ENCODE results near the gene SLC38A1.
"Not testable (repeated sequence)": the region's sequence is repeated elsewhere in the genome, so short reads cannot be mapped to it uniquely, and the experiment has no call there.

SLC38A1 gene

GRCh38 chr12:46214668-46215436 lies 54.0 kb downstream of the SLC38A1 start:
- in situ Hi-C loops (cut with MboI; ENCODE audit: low pct_unique_long_range_greater_than_20kb, low sequenced_read_pairs): no loop called here
- DNase-seq: peak; percentile 49

- DNase-seq: no peak
- in situ Hi-C loops (cut with MboI; ENCODE audit: low pct_unique_long_range_greater_than_20kb, low sequenced_read_pairs): no loop called here
These were observed 56.5 kb downstream of the SLC38A1 start for GRCh38 chr12:46212108-46212982.

- in situ Hi-C loops (cut with MboI; ENCODE audit: low pct_unique_long_range_greater_than_20kb, low sequenced_read_pairs): no loop called here
- DNase-seq: no peak
These were observed 57.9 kb downstream of the SLC38A1 start for GRCh38 chr12:46210873-46211439.

GRCh38 chr12:46209914-46210872 lies 58.6 kb downstream of the SLC38A1 start:
- peak; percentile 44 for DNase-seq
- in situ Hi-C loops (cut with MboI; ENCODE audit: low pct_unique_long_range_greater_than_20kb, low sequenced_read_pairs): no loop called here

- DNase-seq: no peak
- in situ Hi-C loops (cut with MboI; ENCODE audit: low pct_unique_long_range_greater_than_20kb, low sequenced_read_pairs): no loop called here
These were observed 59.7 kb downstream of the SLC38A1 start for GRCh38 chr12:46209170-46209569.

- DNase-seq: no peak
- in situ Hi-C loops (cut with MboI; ENCODE audit: low pct_unique_long_range_greater_than_20kb, low sequenced_read_pairs): no loop called here
These were observed 60.5 kb downstream of the SLC38A1 start for GRCh38 chr12:46208370-46208769.

- no peak for DNase-seq
- in situ Hi-C loops (cut with MboI; ENCODE audit: low pct_unique_long_range_greater_than_20kb, low sequenced_read_pairs): no loop called here
These were observed 61.2 kb downstream of the SLC38A1 start for GRCh38 chr12:46207644-46208043.

- in situ Hi-C loops (cut with MboI; ENCODE audit: low pct_unique_long_range_greater_than_20kb, low sequenced_read_pairs): no loop called here
- no peak for DNase-seq
These were observed 62.4 kb downstream of the SLC38A1 start for GRCh38 chr12:46206471-46206870.

- DNase-seq: no peak
These were observed 63.5 kb downstream of the SLC38A1 start for GRCh38 chr12:46205294-46205693.

GRCh38 chr12:46201284-46201789 lies 67.5 kb downstream of the SLC38A1 start:
- in situ Hi-C loops (cut with MboI; ENCODE audit: low pct_unique_long_range_greater_than_20kb, low sequenced_read_pairs): no loop called here
- DNase-seq: no peak

More at GRCh38 chr12:46205294-46205693, 63.5 kb downstream of the SLC38A1 start:
- in situ Hi-C loops (cut with MboI; ENCODE audit: low pct_unique_long_range_greater_than_20kb, low sequenced_read_pairs): no loop called here

- no peak for DNase-seq
- in situ Hi-C loops (cut with MboI; ENCODE audit: low pct_unique_long_range_greater_than_20kb, low sequenced_read_pairs): no loop called here
These were observed 68.3 kb downstream of the SLC38A1 start for GRCh38 chr12:46200551-46200950.

GRCh38 chr12:46198913-46199312 lies 69.9 kb downstream of the SLC38A1 start:
- no peak for DNase-seq
- in situ Hi-C loops (cut with MboI; ENCODE audit: low pct_unique_long_range_greater_than_20kb, low sequenced_read_pairs): no loop called here

GRCh38 chr12:46197883-46198282 lies 71.0 kb downstream of the SLC38A1 start:
- in situ Hi-C loops (cut with MboI; ENCODE audit: low pct_unique_long_range_greater_than_20kb, low sequenced_read_pairs): no loop called here
- no peak for DNase-seq

- DNase-seq; in situ Hi-C loops (cut with MboI; ENCODE audit: low pct_unique_long_range_greater_than_20kb, low sequenced_read_pairs): not testable (repeated sequence)
These were observed 78.3 kb downstream of the SLC38A1 start for GRCh38 chr12:46190533-46190932.

GRCh38 chr12:46188170-46188569 lies 80.7 kb downstream of the SLC38A1 start:
- in situ Hi-C loops (cut with MboI; ENCODE audit: low pct_unique_long_range_greater_than_20kb, low sequenced_read_pairs): no loop called here
- DNase-seq: no peak

GRCh38 chr12:46187023-46187422 lies 81.8 kb downstream of the SLC38A1 start:
- DNase-seq: no peak
- in situ Hi-C loops (cut with MboI; ENCODE audit: low pct_unique_long_range_greater_than_20kb, low sequenced_read_pairs): no loop called here

- no peak for DNase-seq
- in situ Hi-C loops (cut with MboI; ENCODE audit: low pct_unique_long_range_greater_than_20kb, low sequenced_read_pairs): no loop called here
These were observed 82.8 kb downstream of the SLC38A1 start for GRCh38 chr12:46186088-46186487.

GRCh38 chr12:46185686-46186085 lies 83.2 kb downstream of the SLC38A1 start:
- DNase-seq: no peak
- in situ Hi-C loops (cut with MboI; ENCODE audit: low pct_unique_long_range_greater_than_20kb, low sequenced_read_pairs): no loop called here

Data from KBM-7 (cell line).